H9 (cell line): ENCODE results near the gene COL5A3. TPM values are rescaled to one million over a fixed set of nuclear protein-coding genes. Genes with fewer than 3 reads are reported as not detected.

Source experiments
- DNase-seq: peaks from one replicate; pipeline ENCODE4 v3.0.0-alpha.2; 2017
- H2AFZ ChIP-seq: one replicate; pipeline ENCODE4 v1.6.1; 2013; ENCODE audit warnings: mild to moderate bottlenecking, low read length, control low read depth, moderate library complexity
- H2AK5ac ChIP-seq: 2 replicates; pipeline ENCODE4 v1.6.1; 2013; ENCODE audit warnings: low read length, control low read depth, mixed read lengths; ENCODE audit not compliant: insufficient read length
- H2BK120ac ChIP-seq: one replicate; pipeline ENCODE4 v1.6.1; 2013; ENCODE audit warnings: low read depth, mild to moderate bottlenecking, low read length, control low read depth, inconsistent platforms; ENCODE audit not compliant: poor library complexity, severe bottlenecking
- H2BK12ac ChIP-seq: 2 replicates; pipeline ENCODE4 v1.6.1; 2013; ENCODE audit warnings: low read length, control low read depth, mixed read lengths, low read depth; ENCODE audit not compliant: insufficient read length
- H2BK15ac ChIP-seq: 2 replicates; pipeline ENCODE4 v1.6.1; 2013; ENCODE audit warnings: low read depth, low read length, control low read depth
- H2BK20ac ChIP-seq: one replicate; pipeline ENCODE4 v1.6.1; 2013; ENCODE audit warnings: low read depth, mild to moderate bottlenecking, low read length, control low read depth, inconsistent platforms; ENCODE audit not compliant: poor library complexity, severe bottlenecking
- H2BK5ac ChIP-seq: 2 replicates; pipeline ENCODE4 v1.6.1; 2013; ENCODE audit warnings: low read length, control low read depth, mixed read lengths; ENCODE audit not compliant: insufficient read length
- H3K14ac ChIP-seq: 2 replicates; pipeline ENCODE4 v1.6.1; 2013; ENCODE audit warnings: low read length, control low read depth; ENCODE audit not compliant: insufficient read depth
- H3K18ac ChIP-seq: 2 replicates; pipeline ENCODE4 v1.6.1; 2013; ENCODE audit warnings: low read depth, mild to moderate bottlenecking, mixed read lengths, low read length, control low read depth; ENCODE audit not compliant: insufficient read length
- H3K23ac ChIP-seq: 2 replicates; pipeline ENCODE4 v1.6.1; 2013; ENCODE audit warnings: low read length, control low read depth, mixed read lengths, low read depth; ENCODE audit not compliant: insufficient read length
- H3K23me2 ChIP-seq: 2 replicates; pipeline ENCODE4 v1.6.1; 2013; ENCODE audit warnings: low read depth, mild to moderate bottlenecking, mixed read lengths, low read length, control low read depth; ENCODE audit not compliant: insufficient read length, poor library complexity, severe bottlenecking
- H3K27ac ChIP-seq: 2 replicates; pipeline ENCODE4 v1.5.1; 2013; ENCODE audit warnings: low read length, control low read depth, mixed read lengths, low read depth; ENCODE audit not compliant: insufficient read length
- H3K27me3 ChIP-seq: 2 replicates; pipeline ENCODE4 v1.6.1; 2013; ENCODE audit warnings: low read length, control low read depth, inconsistent platforms; ENCODE audit not compliant: insufficient read depth
- H3K4ac ChIP-seq: 2 replicates; pipeline ENCODE4 v1.6.1; 2013; ENCODE audit warnings: low read depth, mild to moderate bottlenecking, control low read depth, inconsistent platforms, low read length, moderate library complexity
- H3K4me1 ChIP-seq: 2 replicates; pipeline ENCODE4 v1.6.1; 2013; ENCODE audit warnings: low read length, control low read depth, inconsistent platforms; ENCODE audit not compliant: insufficient read depth
- H3K4me2 ChIP-seq: 2 replicates; pipeline ENCODE4 v1.6.1; 2013; ENCODE audit warnings: low read length, control low read depth, mixed read lengths; ENCODE audit not compliant: insufficient read length, insufficient read depth
- H3K56ac ChIP-seq: 2 replicates; pipeline ENCODE4 v1.6.1; 2013; ENCODE audit warnings: low read depth, mild to moderate bottlenecking, mixed read lengths, low read length, control low read depth; ENCODE audit not compliant: insufficient read length
- H3K79me1 ChIP-seq: 2 replicates; pipeline ENCODE4 v1.6.1; 2013; ENCODE audit warnings: low read depth, mild to moderate bottlenecking, moderate library complexity, low read length, control low read depth, inconsistent platforms; ENCODE audit not compliant: insufficient read depth, poor library complexity, severe bottlenecking
- H3K79me2 ChIP-seq: 2 replicates; pipeline ENCODE4 v1.6.1; 2013; ENCODE audit warnings: low read length, control low read depth, inconsistent platforms; ENCODE audit not compliant: insufficient read depth
- H3K9ac ChIP-seq: 2 replicates; pipeline ENCODE4 v1.6.1; 2013; ENCODE audit warnings: low read length, control low read depth, mixed read lengths; ENCODE audit not compliant: insufficient read length; ENCODE audit errors: extremely low read depth
- H3K9me3 ChIP-seq: one replicate; pipeline ENCODE4 v1.6.1; 2013; ENCODE audit warnings: low read depth, low read length, inconsistent platforms; ENCODE audit not compliant: control insufficient read depth
- H3T11ph ChIP-seq: one replicate; pipeline ENCODE4 v1.6.1; 2013; ENCODE audit warnings: mild to moderate bottlenecking, low read length, control low read depth, inconsistent platforms
- H4K20me1 ChIP-seq: one replicate; pipeline ENCODE4 v1.6.1; 2013; ENCODE audit not compliant: control insufficient read depth, insufficient read length, insufficient read depth
- H4K5ac ChIP-seq: 2 replicates; pipeline ENCODE4 v1.6.1; 2013; ENCODE audit warnings: low read depth, mild to moderate bottlenecking, mixed read lengths, low read length, control low read depth; ENCODE audit not compliant: insufficient read length
- H4K8ac ChIP-seq: replicated peaks from 2 replicates; pipeline ENCODE4 v1.6.1; 2013; ENCODE audit warnings: low read length, control low read depth, mixed read lengths, low read depth; ENCODE audit not compliant: insufficient read length
- H4K91ac ChIP-seq: 2 replicates; pipeline ENCODE4 v1.6.1; 2013; ENCODE audit warnings: low read depth, mild to moderate bottlenecking, moderate library complexity, mixed read lengths, low read length, control low read depth; ENCODE audit not compliant: insufficient read length
- H3K27ac Mint-ChIP-seq, 3 experiments: 2 replicates in 2 of 3; 3 replicates in 1 of 3; pipeline ENCODE4 v1.8.0; 2020 to 2021; ENCODE audit warnings: mixed read lengths in 3 of 3, mild to moderate bottlenecking in 1 of 3, moderate library complexity in 1 of 3
- H3K27me3 Mint-ChIP-seq: 2 replicates; pipeline ENCODE4 v1.8.0; 2021; ENCODE audit warnings: low read depth, mild to moderate bottlenecking, moderate library complexity, mixed read lengths
- H3K36me3 Mint-ChIP-seq, 3 experiments: 2 replicates in 2 of 3; 3 replicates in 1 of 3; pipeline ENCODE4 v1.8.0; 2020 to 2021; ENCODE audit warnings: low read depth in 3 of 3, mixed read lengths in 3 of 3; ENCODE audit not compliant: insufficient read depth in 1 of 3
- H3K4me1 Mint-ChIP-seq, 2 experiments: 2 replicates each; pipeline ENCODE4 v1.8.0; 2020; ENCODE audit warnings: mixed read lengths in 2 of 2
- H3K4me3 Mint-ChIP-seq, 2 experiments: 2 replicates in 1 of 2; 3 replicates in 1 of 2; pipeline ENCODE4 v1.8.0; 2020 to 2021; ENCODE audit warnings: mild to moderate bottlenecking in 2 of 2, mixed read lengths in 2 of 2, moderate library complexity in 1 of 2
- H3K9me3 Mint-ChIP-seq, 2 experiments: 2 replicates in 1 of 2; 3 replicates in 1 of 2; pipeline ENCODE4 v1.8.0; 2020; ENCODE audit warnings: mild to moderate bottlenecking in 2 of 2, mixed read lengths in 2 of 2, moderate library complexity in 1 of 2
- CTCF ChIP-seq: fragments of 200-600 bp; sonication (generic); conservative IDR thresholded peaks from 3 replicates; pipeline ENCODE4 v1.8.0; 2021; ENCODE audit warnings: antibody characterized with exemption, mild to moderate bottlenecking
- WGBS: extraction: QIAGEN DNeasy Blood & Tissue Kit; methylation state at CpG from one replicate; pipeline ENCODE4 v1.1.7; 2013; ENCODE audit warnings: missing lambda C conversion rate, low lambda C conversion rate, mixed read lengths; ENCODE audit not compliant: insufficient read length; ENCODE audit errors: extremely low coverage; 5-methylcytosine and 5-hydroxymethylcytosine counted together
- total RNA-seq: library from RNA; stranded (reverse); gene quantifications from 2 replicates; pipeline ENCODE4 v1.2.1, GENCODE V29; 2021

Gene COL5A3
- total RNA-seq, 1 experiment from 2014 or later = 0.72 TPM

- Histone ChIP-seq H2BK15ac (no peak overlapping the region), H3K27ac (no peak overlapping the region), H3K14ac (no peak overlapping the region; the same call in 1 of the 2 replicates), H3K23ac (no peak overlapping the region), H2AK5ac (no peak overlapping the region), H4K20me1 (no peaks in the 10 kb centered on the region), H3K4me1 (no peaks in the 10 kb centered on the region), H3K79me2 (no peaks in the 10 kb centered on the region), H2BK5ac (no peak overlapping the region), H3T11ph (no peak overlapping the region), H3K4ac (no peak overlapping the region), H2BK12ac (no peak overlapping the region), H4K8ac (no peak overlapping the region), H3K9me3 (no peaks in the 10 kb centered on the region), H2BK20ac (no peak overlapping the region), H3K79me1 (no peaks in the 10 kb centered on the region), H2AFZ (no peak overlapping the region), H3K56ac (no peak overlapping the region), H3K18ac (no peak overlapping the region), H2BK120ac (no peak overlapping the region), H4K5ac (no peak overlapping the region), H4K91ac (no peak overlapping the region), H3K23me2 (no peaks in the 10 kb centered on the region), H3K4me2 (no peak overlapping the region), H3K27me3 (no peaks in the 10 kb centered on the region), H3K9ac (no peak overlapping the region)
- no peak for TF ChIP-seq CTCF
- H3K4me1 Mint-ChIP-seq = peaks cover 4% of the 10 kb centered on the region in 2 experiments
- no peak for DNase-seq
- H3K27me3 Mint-ChIP-seq = peaks cover 40% of the 10 kb centered on the region
- no CpG with 5 or more reads among the region's 21 CpGs for WGBS
- H3K27ac Mint-ChIP-seq = no peak overlapping the region
- no peaks in the 10 kb centered on the region for H3K36me3 Mint-ChIP-seq
- H3K4me3 Mint-ChIP-seq = no peak overlapping the region
- H3K9me3 Mint-ChIP-seq = peaks cover 0 to 4% of the 10 kb centered on the region in 2 experiments; a peak in 2 of 5 replicates
Observed at GRCh38 chr19:10052602-10053360, 42.5 kb upstream of the COL5A3 start.
